HG02798 (cell line): ENCODE measurements around the gene TACC2.

Experiments used
- ATAC-seq: cut with Tn5 transposase; IDR thresholded peaks from one replicate; pipeline ENCODE4 v1.9.1; 2021; ENCODE audit warnings: mild to moderate bottlenecking; ENCODE audit not compliant: unreplicated experiment, poor library complexity

Gene TACC2

GRCh38 chr10:122138831-122139625 is 150.1 kb downstream of the TACC2 start:
- no peak for ATAC-seq

- no peak for ATAC-seq
Observed at GRCh38 chr10:122139627-122140170, 150.7 kb downstream of the TACC2 start.

- ATAC-seq = no peak
Observed at GRCh38 chr10:122140461-122140902, 151.5 kb downstream of the TACC2 start.

GRCh38 chr10:122140941-122141623 is 152.1 kb downstream of the TACC2 start:
- no peak for ATAC-seq

GRCh38 chr10:122141821-122142640 is 153.1 kb downstream of the TACC2 start:
- no peak for ATAC-seq

GRCh38 chr10:122142641-122143237 is 153.8 kb downstream of the TACC2 start:
- no peak for ATAC-seq

- ATAC-seq = no peak
Observed at GRCh38 chr10:122143238-122143841, 154.4 kb downstream of the TACC2 start.

GRCh38 chr10:122144199-122144598 is 155.2 kb downstream of the TACC2 start:
- no peak for ATAC-seq

- no peak for ATAC-seq
Observed at GRCh38 chr10:122145113-122145512, 156.2 kb downstream of the TACC2 start.

- no peak for ATAC-seq
Observed at GRCh38 chr10:122147663-122148062, 158.7 kb downstream of the TACC2 start.

- no peak for ATAC-seq
Observed at GRCh38 chr10:122148876-122149560, 160.1 kb downstream of the TACC2 start.

GRCh38 chr10:122149561-122150505 is 160.9 kb downstream of the TACC2 start:
- ATAC-seq = no peak

GRCh38 chr10:122151121-122151694 is 162.2 kb downstream of the TACC2 start:
- ATAC-seq = no peak

GRCh38 chr10:122152544-122152943 is 163.6 kb downstream of the TACC2 start:
- ATAC-seq = no peak

- ATAC-seq = no peak
Observed at GRCh38 chr10:122154031-122154544, 165.1 kb downstream of the TACC2 start.

- no peak for ATAC-seq
Observed at GRCh38 chr10:122154545-122155366, 165.8 kb downstream of the TACC2 start.

GRCh38 chr10:122157451-122157850 is 168.5 kb downstream of the TACC2 start:
- ATAC-seq = no peak
